SJSA1 (cell line): ENCODE results near the gene SPRR2B. TPM values are rescaled to one million over a fixed set of nuclear protein-coding genes. Genes with fewer than 3 reads are reported as not detected.
"Not testable (repeated sequence)": the region's sequence is repeated elsewhere in the genome, so short reads cannot be mapped to it uniquely, and the experiment has no call there.

Experiments used
- DNase-seq, 2 experiments: peaks; one replicate each; pipeline ENCODE4 v3.0.0-alpha.2; 2015 to 2020; ENCODE audit warnings: low spot score in 2 of 2, low read depth in 1 of 2
- H3K27ac ChIP-seq: fragments of 250-450 bp; sonication (Bioruptor Pico); 2 replicates; pipeline ENCODE4 v1.5.1; 2020; ENCODE audit warnings: mild to moderate bottlenecking, moderate library complexity
- H3K27me3 ChIP-seq: fragments of 250-450 bp; sonication (Bioruptor Pico); replicated peaks from 2 replicates; pipeline ENCODE4 v1.5.1; 2020; ENCODE audit warnings: mild to moderate bottlenecking, moderate library complexity
- H3K36me3 ChIP-seq: fragments of 250-450 bp; sonication (Bioruptor Pico); 2 replicates; pipeline ENCODE4 v1.5.1; 2020; ENCODE audit warnings: mild to moderate bottlenecking
- H3K4me1 ChIP-seq: fragments of 250-450 bp; sonication (Bioruptor Pico); replicated peaks from 2 replicates; pipeline ENCODE4 v1.6.1; 2021; ENCODE audit warnings: mild to moderate bottlenecking
- H3K4me3 ChIP-seq: fragments of 250-450 bp; sonication (Bioruptor Pico); 2 replicates; pipeline ENCODE4 v1.5.1; 2020; ENCODE audit warnings: mild to moderate bottlenecking
- H3K9me3 ChIP-seq: fragments of 250-450 bp; sonication (Bioruptor Pico); replicated peaks from 2 replicates; pipeline ENCODE4 v1.5.1; 2020; ENCODE audit warnings: mild to moderate bottlenecking
- total RNA-seq: library from RNA; depleted of rRNA; stranded (reverse); fragments of >200 nt; shearing (Covaris generic); gene quantifications from 2 replicates; pipeline ENCODE4 v1.2.3, GENCODE V29; 2014; rRNA removed

The SPRR2B gene
- total RNA-seq = not detected in 2 replicates

DNA sequence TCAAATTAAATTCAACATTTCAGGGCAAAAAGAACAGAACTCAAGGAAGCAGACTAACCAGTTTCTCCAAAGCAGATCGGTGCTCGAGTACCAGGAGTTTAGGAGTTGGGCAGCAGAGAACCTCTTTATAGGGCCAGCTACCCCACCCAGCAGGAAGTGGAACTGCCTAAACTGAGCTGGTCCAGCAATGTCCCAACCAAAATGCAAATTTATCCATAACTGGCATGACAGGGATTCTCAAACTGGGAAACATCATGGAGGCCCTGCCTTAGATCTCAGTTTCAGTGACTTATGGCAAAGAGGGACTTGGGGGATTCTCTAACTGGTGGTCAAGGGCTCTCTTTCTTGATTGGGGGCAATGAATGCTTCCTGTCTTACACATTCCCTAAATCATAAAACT is at the start of gene SPRR2B:
Gene SPRR2B (minus strand): TSS at position 101 of the 400 bp plus-strand sequence. CDS start 772 bp downstream, outside the sequence.
- no peaks in the 10 kb centered on the region for H3K9me3 ChIP-seq
- no peaks in the 10 kb centered on the region for H3K36me3 ChIP-seq
- no peak for DNase-seq
- no peaks in the 10 kb centered on the region for H3K4me1 ChIP-seq
- H3K27ac ChIP-seq = no peak within 1 kb of the TSS
- H3K4me3 ChIP-seq = no peak within 1 kb of the TSS
- H3K27me3 ChIP-seq = no peaks in the 10 kb centered on the region

DNA sequence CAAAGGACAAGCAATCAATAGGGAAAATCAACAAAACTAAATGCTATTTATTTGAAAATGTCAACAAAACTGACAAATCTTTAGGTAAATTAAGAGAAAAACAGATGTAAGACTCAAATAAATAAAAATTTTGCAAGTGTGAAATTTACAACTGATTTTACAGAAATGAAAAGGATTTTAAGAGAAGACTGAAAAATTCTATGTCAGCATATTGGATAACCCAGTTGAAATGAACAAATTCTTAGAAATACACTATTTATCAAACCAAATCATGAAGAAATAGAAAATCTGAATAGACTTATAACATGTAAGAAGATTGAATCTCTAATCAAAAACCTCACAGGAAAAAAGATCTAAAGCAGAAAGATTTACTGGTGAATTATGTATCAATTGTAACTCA is 49.5 kb upstream of the SPRR2B start:
- Histone ChIP-seq H3K4me3 (no peak overlapping the region), H3K36me3 (no peaks in the 10 kb centered on the region), H3K4me1 (no peaks in the 10 kb centered on the region), H3K27me3 (no peaks in the 10 kb centered on the region), H3K27ac (no peak overlapping the region), H3K9me3 (no peaks in the 10 kb centered on the region)
- no peak for DNase-seq

DNA sequence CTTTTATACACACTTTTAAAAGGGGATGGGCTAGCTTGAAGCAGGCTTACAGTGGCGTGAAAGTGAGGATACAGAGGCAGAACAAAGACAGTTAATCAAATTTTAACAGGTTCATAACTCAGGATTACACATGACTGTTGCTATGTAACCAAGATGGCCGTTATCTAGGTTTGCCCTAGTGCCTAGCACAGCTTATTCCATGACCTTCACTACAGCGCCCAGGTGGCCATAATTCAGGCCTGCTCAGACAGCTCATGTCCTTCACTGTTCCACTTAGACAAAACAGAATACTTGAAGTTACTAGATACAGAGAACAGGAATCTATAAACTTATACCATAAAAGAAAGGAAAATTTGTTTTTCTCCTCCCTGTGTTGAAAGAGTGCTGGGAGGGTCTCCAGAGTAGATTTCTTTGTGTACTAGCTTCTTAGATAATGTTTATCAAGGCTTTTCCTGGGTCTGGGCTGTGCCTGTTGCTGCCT is 48.1 kb upstream of the SPRR2B start:
- Histone ChIP-seq H3K27me3 (no peaks in the 10 kb centered on the region), H3K27ac (no peak overlapping the region), H3K9me3 (no peaks in the 10 kb centered on the region), H3K36me3 (no peaks in the 10 kb centered on the region), H3K4me3 (no peak overlapping the region), H3K4me1 (no peaks in the 10 kb centered on the region)
- no peak for DNase-seq

DNA sequence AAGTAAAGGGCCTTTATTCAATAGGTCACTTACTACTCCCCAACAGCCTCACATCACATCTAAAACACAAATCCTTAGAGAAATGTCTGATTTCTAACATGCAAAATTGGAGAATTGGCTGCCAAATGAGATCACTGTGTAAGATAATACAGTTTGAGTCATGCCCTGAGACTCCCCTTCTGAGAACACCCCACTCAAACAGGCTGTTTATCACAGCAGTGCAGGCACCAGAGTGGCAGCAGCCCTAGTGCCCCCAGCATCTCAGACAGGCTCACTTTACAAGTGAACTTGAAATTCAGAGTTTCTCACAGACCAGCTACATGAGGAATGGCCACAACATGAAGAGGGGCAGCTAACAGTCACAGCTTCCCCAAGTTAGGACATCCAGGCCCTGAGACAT is 43.9 kb upstream of the SPRR2B start:
- H3K27me3 ChIP-seq, H3K27ac ChIP-seq, H3K36me3 ChIP-seq, H3K4me3 ChIP-seq, DNase-seq, H3K4me1 ChIP-seq, H3K9me3 ChIP-seq: not testable (repeated sequence)

DNA sequence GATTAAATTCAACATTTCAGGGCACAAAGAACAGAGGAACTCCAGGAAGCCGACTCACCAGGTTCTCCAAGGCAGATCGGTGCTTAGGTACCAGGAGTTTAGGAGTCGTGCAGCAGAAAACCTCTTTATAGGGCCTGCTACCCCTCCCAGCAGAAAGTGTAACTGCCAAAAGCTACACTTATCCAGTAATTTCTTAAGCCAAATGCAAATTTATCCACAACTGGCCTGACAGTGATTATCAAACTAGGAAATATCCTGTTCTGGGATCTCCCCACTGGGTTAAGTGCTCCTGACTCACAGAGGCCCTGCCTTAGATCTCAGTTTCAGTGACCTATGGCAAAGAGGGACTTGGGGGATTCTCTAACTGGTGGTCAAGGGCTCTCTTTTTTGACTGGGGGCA is 42.0 kb upstream of the SPRR2B start, which contains the start of gene SPRR2F:
Gene SPRR2F (minus strand): TSS at position 101 of the 400 bp plus-strand sequence. CDS start 783 bp downstream, outside the sequence.
- H3K27ac ChIP-seq = no peak within 1 kb of the TSS

GRCh38 chr1:153112454-153112853 is 41.0 kb upstream of the SPRR2B start:
- not testable (repeated sequence) for H3K27me3 ChIP-seq, H3K4me3 ChIP-seq, H3K36me3 ChIP-seq, H3K27ac ChIP-seq, H3K9me3 ChIP-seq, H3K4me1 ChIP-seq, DNase-seq

More for the DNA sequence above, 42.0 kb upstream of the SPRR2B start, which contains the start of gene SPRR2F:
- Histone ChIP-seq H3K9me3 (no peaks in the 10 kb centered on the region), H3K4me1 (no peaks in the 10 kb centered on the region), H3K27me3 (no peaks in the 10 kb centered on the region), H3K4me3 (no peak within 1 kb of the TSS), H3K36me3 (no peaks in the 10 kb centered on the region)
- DNase-seq = no peak

DNA sequence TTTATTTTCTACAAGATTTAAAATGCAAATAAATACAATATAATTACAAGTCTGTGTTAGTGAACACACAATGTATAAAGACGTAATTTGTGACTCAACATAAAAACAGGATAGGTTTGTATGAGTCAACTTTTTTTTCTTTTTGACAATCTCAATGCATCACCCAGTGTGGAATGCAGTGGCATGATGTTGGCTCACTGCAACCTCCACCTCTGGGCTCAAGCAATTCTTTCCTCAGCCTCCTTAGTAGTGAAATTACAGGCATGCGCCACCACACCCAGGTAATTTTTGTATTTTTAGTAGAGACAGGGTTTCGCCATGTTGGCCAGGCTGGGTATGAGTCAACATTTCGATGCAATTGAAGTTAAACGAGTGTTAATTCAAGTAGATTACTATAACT is 28.8 kb upstream of the SPRR2B start:
- Histone ChIP-seq H3K4me1 (no peaks in the 10 kb centered on the region), H3K9me3 (no peaks in the 10 kb centered on the region), H3K36me3 (no peaks in the 10 kb centered on the region), H3K27ac (no peak overlapping the region), H3K4me3 (no peak overlapping the region), H3K27me3 (no peaks in the 10 kb centered on the region)
- no peak for DNase-seq

- Histone ChIP-seq H3K36me3 (no peaks in the 10 kb centered on the region), H3K27ac (no peak overlapping the region), H3K27me3 (no peaks in the 10 kb centered on the region), H3K9me3 (no peaks in the 10 kb centered on the region), H3K4me1 (no peaks in the 10 kb centered on the region), H3K4me3 (no peak overlapping the region)
- no peak for DNase-seq
Measured at GRCh38 chr1:153099461-153100045, 28.1 kb upstream of the SPRR2B start.

GRCh38 chr1:153095764-153096163 is 24.4 kb upstream of the SPRR2B start:
- H3K27ac ChIP-seq = no peak overlapping the region
- no peak for DNase-seq

GRCh38 chr1:153094426-153094825 is 23.0 kb upstream of the SPRR2B start, which contains the start of gene SPRR2E:
TSS of gene SPRR2E (minus strand) at chr1:153094526. CDS start at chr1:153093751, 775 bp downstream.
- H3K36me3 ChIP-seq = no peaks in the 10 kb centered on the region
- no peak within 1 kb of the TSS for H3K27ac ChIP-seq
- H3K9me3 ChIP-seq = no peaks in the 10 kb centered on the region
- no peaks in the 10 kb centered on the region for H3K4me1 ChIP-seq
- H3K27me3 ChIP-seq = no peaks in the 10 kb centered on the region
- DNase-seq = no peak
- H3K4me3 ChIP-seq = no peak within 1 kb of the TSS

More at GRCh38 chr1:153095764-153096163, 24.4 kb upstream of the SPRR2B start:
- no peak overlapping the region for H3K4me3 ChIP-seq
- H3K27me3 ChIP-seq = no peaks in the 10 kb centered on the region
- H3K4me1 ChIP-seq = no peaks in the 10 kb centered on the region
- H3K9me3 ChIP-seq = no peaks in the 10 kb centered on the region
- no peaks in the 10 kb centered on the region for H3K36me3 ChIP-seq

DNA sequence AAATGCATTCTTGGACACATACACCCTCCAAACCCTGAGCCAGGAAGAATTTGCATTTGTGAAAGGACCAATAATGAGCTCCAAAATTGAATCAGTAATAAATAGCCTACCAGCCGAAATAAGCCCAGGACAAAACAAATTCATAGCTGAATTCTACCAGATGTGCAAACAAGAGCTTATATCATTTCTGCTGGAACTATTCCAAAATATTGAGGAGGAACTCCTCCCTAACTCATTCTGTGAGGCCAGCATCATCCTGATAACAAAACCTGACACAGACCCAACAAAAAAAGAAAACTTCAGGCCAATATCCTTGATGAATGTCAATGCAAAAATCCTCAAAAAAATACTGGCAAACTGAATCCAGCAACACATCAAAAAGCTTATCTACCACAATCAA is 16.2 kb upstream of the SPRR2B start:
- DNase-seq = no peak
- Histone ChIP-seq H3K27ac (no peak overlapping the region), H3K4me1 (no peaks in the 10 kb centered on the region), H3K9me3 (no peaks in the 10 kb centered on the region), H3K36me3 (no peaks in the 10 kb centered on the region), H3K4me3 (no peak overlapping the region), H3K27me3 (no peaks in the 10 kb centered on the region)

DNA sequence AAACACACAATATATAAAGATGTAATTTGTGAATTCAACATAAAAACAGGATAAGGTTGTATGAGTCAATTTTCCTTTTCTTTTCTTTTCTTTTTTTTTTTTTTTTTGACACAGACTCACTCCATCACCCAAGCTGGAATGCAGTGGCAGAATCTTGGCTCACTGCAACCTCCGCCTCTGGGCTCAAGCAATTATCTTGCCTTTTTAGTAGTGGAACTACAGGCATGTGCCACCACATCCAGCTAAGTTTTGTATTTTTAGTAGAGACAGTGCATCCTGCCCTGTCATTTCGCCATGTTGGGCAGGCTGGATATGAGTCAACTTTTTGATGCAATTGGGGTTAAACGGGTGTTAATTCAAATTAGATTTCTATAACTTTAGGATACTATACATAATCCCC is 10.3 kb upstream of the SPRR2B start:
- H3K4me3 ChIP-seq = no peak overlapping the region

DNA sequence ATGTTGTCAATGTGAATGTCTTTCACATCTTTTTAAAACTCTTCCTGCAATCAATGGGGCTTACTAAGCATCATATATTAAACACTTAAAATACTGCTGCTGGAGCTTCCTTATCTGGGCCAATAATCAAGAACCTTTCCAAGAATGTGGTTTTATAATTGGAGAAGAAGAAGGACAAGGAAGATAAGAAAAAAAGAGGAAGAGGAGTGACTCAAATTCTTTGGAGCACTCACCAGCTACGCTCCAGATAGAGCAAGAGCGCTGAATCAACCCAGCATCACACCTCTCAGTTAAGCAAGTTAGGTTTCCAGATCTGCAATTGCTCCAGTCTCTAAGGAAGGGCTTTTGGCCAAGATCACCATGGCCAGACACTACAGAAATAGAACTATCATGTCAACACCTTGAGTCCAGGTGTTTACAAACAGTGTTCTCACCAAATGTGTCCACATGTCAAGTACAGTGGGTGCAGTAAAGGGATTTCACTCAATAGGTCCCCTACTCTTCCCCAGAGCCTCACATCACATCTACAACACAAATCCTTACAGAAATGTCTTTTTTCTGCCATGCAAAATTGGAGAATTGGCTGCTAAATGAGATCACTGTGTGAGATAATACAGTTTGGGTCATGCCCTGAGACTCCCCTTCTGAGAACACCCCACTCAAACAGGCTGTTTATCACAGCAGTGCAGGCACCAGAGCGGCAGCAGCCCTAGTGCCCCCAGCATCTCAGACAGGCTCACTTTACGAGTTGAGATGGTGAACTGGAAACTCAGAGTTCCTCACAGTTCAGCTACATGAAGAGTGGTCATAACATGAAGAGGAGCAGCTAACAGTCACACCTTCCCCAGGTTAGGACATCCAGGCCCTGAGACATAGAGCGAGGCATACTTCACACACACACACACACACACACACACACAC is 1.7 kb upstream of the SPRR2B start:
- no peaks in the 10 kb centered on the region for H3K9me3 ChIP-seq
- no peak overlapping the region for H3K27ac ChIP-seq
- no peaks in the 10 kb centered on the region for H3K36me3 ChIP-seq
- H3K4me1 ChIP-seq = no peaks in the 10 kb centered on the region
- H3K4me3 ChIP-seq = no peak overlapping the region
- H3K27me3 ChIP-seq = no peaks in the 10 kb centered on the region
- DNase-seq = no peak

More for the DNA sequence above, 10.3 kb upstream of the SPRR2B start:
- no peak for DNase-seq
- H3K4me1 ChIP-seq = no peaks in the 10 kb centered on the region
- no peak overlapping the region for H3K27ac ChIP-seq
- no peaks in the 10 kb centered on the region for H3K36me3 ChIP-seq
- H3K27me3 ChIP-seq = no peaks in the 10 kb centered on the region
- no peaks in the 10 kb centered on the region for H3K9me3 ChIP-seq

DNA sequence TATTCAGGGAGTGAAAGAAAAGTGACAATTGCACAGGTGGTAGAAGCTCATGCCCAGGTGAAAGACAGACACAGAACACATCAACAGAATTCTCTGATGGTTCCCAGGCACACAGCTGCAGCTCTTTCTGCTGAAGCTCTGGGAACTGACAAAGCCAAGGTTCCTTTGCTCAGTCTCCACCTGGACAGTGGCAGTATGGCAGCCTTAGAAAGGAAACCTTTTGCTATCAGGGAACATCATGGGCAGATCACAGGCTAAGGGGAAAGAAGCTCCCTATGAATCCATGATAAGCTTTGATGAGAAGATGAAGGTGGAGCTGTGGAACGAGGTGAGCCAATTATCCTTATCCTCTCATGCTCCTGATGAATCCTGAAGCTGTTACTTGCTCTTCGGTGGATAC is 1.2 kb downstream of the SPRR2B start:
- Histone ChIP-seq H3K36me3 (no peaks in the 10 kb centered on the region), H3K4me3 (no peak overlapping the region), H3K27ac (no peak overlapping the region), H3K9me3 (no peaks in the 10 kb centered on the region), H3K4me1 (no peaks in the 10 kb centered on the region), H3K27me3 (no peaks in the 10 kb centered on the region)
- no peak for DNase-seq
